ENCODE measurements around the gene PPP1R12A.
"Not testable (repeated sequence)": the region's sequence is repeated elsewhere in the genome, so short reads cannot be mapped to it uniquely, and the experiment has no call there.

The PPP1R12A gene

DNA sequence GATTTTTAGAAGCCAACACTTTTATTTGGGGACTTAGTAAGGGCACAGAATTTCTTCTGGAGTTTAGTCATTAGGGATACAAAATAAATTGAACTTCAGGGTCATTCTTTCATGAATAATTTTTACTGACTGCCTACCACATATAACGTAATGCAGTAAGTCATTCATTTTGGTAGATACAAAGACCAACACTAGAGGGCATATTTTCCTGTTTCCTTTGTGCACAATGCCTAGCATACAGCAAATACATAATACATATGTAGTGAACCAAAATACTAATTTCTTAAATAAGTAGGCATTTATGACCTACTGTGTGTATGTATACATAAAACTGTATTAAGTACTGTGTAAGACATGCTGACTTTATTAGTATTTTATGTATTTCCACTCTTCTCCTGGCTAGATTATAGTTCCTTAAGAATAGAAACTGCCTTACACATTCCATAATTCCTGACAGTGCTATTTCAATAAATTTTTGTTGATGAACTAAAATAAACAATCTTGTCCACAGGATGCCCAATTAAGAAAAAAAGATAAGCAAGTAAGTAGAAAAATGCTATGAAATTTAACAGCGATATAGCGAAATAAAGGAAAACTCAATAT, 47.9 kb downstream of the PPP1R12A start:
- peak; percentile 45 for DNase-seq

DNA sequence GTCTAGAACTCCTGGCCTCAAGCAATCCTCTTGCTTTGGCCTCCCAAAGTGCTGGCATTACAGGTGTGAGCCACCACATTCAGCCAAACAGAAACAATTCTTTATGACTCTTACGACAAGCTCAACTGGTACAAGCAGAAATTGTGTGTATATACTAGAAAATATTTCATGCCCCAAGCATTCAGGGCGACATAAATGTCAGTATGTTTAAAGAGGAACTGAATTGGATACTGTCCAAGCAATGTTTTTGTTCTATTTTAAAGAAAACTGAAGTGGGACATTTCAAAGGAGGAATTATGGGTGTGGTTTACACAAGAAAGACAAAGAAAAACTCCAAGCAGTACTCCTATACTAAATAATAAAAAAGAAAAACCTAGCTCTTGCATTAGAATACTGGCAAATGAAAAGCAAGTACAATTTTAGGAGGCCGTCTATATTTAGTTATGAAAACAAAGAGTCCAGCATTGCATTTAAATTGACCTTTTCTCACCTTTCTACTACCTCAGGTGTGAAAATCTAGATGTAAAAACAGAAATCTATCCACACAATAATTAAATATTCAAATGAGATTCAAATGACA, 48.9 kb downstream of the PPP1R12A start:
- no peak for DNase-seq

DNA sequence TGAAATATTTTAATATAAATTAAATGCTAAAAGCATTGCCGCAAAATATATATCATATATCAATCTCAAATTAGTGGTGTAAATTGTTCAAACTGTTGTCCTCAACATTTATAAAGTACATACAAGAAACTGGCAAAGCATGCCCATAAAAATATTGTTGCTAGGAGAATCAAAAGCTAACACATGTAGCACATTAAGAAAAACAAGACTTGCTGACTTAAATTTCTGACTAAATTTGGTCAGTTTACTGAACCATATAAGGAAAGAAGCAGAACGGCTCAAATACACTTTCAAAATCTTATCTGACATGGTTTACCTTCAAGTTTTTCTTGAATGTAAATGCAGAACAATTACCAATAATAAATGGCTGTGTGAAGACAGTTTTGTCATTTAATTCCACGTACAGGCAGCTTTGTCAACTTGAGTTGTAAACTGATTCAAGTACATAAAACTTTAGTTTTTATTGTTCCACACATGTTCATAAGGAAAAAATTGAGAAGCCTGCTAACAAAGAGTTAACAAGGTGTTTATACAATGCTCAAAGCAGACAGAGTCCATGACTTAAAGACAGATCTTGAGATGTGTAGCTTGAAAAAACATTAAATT, 50.4 kb downstream of the PPP1R12A start:
- DNase-seq, result no peak

- no peak for DNase-seq
These were observed 51.7 kb downstream of the PPP1R12A start for GRCh38 chr12:79883216-79883615.

GRCh38 chr12:79881351-79881750, 53.5 kb downstream of the PPP1R12A start:
- no peak for DNase-seq

DNA sequence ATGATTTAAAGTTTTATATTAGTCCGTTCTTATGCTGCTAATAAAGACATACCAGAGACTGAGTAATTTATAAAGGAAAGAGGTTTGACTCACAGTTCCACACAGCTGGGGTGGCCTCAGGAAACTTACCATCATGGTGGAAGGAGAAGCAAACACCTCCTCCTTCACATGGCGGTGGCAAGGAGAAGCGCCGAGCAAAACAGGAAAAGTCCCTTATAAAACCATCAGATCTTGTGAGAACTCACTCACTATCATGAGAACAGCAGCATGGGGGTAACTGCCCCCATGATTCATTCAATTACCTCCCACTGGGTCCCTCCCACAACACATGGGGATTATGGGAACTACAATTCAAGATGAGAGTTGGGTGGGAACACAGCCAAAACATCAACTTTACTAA, 56.4 kb downstream of the PPP1R12A start:
- DNase-seq, result not testable (repeated sequence)

GRCh38 chr12:79877246-79877645, 57.7 kb downstream of the PPP1R12A start:
- DNase-seq, result no peak

DNA sequence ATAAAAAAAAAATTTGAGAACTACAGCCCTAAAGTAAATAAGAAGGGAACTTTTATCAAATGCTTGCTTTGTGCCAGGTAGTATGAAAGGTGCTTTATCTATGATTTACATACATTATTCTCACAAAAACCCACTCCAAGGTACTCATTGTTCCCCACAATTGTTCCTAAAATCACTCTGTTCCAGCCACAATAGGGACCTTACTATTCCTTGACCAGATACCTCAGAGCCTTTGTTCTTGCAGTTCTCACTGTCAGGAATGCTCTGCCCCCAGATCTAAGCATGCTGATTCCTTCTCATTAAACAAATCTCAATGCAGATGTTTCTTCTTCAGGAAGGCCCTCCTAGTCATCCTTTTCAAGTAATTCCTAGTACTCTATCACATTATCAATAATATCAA, 60.2 kb downstream of the PPP1R12A start:
- no peak for DNase-seq

GRCh38 chr12:79873201-79873600, 61.7 kb downstream of the PPP1R12A start:
- DNase-seq, result no peak

- DNase-seq, result no peak
These were observed 63.3 kb downstream of the PPP1R12A start for GRCh38 chr12:79871621-79872020.

DNA sequence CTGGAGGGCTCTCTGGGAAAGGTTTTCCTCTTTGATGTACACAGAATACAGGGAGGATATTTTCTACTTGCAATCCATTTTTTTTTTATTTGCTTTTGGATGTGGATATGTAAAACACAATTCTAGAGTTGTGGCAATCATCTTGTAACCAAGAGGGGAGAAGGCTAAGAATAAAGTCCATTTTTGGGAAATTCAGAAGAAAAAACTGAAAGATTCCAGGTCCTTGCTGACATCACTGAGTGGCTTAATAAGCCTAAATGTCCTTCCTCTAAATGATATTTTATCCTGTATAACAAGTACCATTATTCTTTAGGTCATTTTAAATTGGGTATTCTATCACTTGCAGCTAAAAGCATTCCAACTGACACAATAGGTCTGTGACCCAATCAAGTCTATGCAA, 64.0 kb downstream of the PPP1R12A start:
- DNase-seq, result no peak

GRCh38 chr12:79859646-79860045, 75.3 kb downstream of the PPP1R12A start:
- no peak for DNase-seq

DNA sequence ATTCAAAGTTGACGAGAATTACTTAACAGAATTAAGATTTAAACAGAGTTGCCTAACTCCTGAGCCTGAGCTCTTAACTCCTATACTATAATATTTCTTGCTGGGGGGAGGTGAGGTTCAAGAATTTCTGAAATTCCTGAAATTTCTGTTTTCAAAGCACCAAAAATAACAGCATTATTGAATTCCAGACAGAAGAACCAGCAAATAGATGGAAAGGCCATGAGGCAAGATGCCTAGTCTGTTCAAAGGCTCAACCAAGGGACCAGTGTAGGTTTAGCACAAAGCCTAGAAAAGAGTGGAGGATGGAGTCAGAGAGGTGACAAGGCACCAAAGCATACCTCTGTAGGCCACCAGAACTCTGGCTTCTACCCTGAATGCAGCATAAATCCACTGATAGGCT, 76.4 kb downstream of the PPP1R12A start:
- DNase-seq, result no peak

DNA sequence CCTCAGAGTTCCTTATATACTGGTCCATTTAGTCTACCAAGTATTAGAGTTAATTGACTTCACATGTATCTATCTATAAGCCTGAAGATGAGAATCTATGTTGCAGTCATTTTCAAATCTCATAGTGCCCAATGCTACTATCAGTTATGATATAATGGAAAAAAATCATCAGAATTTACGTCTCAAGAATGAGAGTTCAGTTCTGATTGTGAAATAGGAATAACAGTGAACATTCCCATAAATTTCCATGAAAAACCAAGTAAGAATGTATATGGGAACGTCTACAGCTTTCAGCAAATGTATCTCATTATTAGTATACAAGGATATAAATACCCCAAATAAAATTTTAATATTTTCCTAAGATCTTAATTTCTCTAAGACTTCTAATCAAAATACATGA, 77.2 kb downstream of the PPP1R12A start:
- DNase-seq, result no peak

GRCh38 chr12:79850610-79851299, 84.1 kb downstream of the PPP1R12A start:
- no peak for DNase-seq

DNA sequence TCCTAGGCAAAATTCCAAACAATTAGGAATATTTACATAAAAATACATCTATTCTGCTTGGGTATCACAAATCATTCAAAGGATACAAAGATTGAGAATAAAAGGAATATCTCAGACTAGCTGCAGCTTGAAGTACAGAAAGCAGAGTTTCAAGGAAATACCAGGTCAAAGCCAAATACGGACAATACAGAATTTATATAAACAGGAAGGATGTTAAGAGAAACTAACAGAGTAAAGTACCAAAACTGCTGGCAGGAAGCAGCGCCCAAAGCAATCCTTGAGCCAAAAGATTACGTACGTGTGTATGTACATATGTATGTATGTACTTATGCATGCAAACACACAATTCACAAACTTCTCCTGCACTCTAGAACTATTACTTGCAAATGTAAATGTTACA, 86.6 kb downstream of the PPP1R12A start:
- DNase-seq, result no peak

GRCh38 chr12:79847417-79847816, 87.5 kb downstream of the PPP1R12A start:
- no peak for DNase-seq

GRCh38 chr12:79844693-79845092, 90.2 kb downstream of the PPP1R12A start:
- no peak for DNase-seq

GRCh38 chr12:79843978-79844377, 90.9 kb downstream of the PPP1R12A start:
- no peak for DNase-seq

DNA sequence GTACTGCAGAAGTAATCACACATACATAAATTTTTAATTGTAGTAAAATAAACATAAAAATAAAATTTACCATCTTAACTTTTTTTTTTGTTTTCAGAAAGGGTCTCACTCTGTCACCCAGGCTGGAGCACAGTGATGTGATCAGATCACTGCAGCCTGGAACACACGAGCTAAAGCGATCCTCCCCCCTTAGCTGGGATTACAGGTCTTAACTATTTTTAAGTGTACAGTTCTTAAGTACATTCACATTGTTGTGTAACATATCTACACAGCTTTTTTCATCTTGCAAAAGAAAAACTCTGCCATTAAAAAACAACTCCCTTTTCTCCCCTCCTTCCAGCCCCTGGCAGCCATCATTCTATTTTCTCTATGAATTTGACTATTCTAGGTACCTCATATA, 92.3 kb downstream of the PPP1R12A start:
- DNase-seq, result no peak

- no peak for DNase-seq
These were observed 93.0 kb downstream of the PPP1R12A start for GRCh38 chr12:79841878-79842265.

- no peak for DNase-seq
These were observed 93.5 kb downstream of the PPP1R12A start for GRCh38 chr12:79841248-79841877.

- no peak for DNase-seq
These were observed 96.5 kb downstream of the PPP1R12A start for GRCh38 chr12:79838359-79838758.

DNA sequence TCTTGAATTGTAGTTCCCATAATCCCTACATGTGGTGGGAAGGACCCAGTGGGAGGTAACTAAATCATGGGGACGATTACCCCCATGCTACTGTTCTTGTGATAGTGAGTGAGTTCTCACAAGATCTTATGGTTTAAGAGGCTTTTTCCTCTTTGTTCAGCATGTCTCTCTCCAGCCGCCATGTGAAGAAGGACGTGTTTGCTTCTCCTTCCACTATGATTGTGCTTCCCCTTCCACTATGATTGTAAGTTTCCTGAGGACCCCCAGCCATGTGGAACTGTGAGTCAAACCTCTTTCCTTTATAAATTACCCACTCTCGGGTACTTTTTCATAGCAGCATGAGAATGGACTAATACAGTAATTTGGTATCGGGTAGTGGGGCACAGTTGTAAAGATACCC, 97.3 kb downstream of the PPP1R12A start:
- DNase-seq, result no peak

Data from SHP77 treated with DMSO at 0.1 percent for 48 hours (cell line).